D721Med (cell line): ENCODE measurements around the gene LINGO4.
A peak's percentile ranks its signal among the peaks of the same experiment; 100 is the strongest.
"Not testable (repeated sequence)": the region's sequence is repeated elsewhere in the genome, so short reads cannot be mapped to it uniquely, and the experiment has no call there.

ENCODE experiments used
- DNase-seq: peaks from one replicate; pipeline ENCODE4 v3.0.0; 2011; ENCODE audit warnings: low spot score; ENCODE audit not compliant: insufficient read length
- FAIRE-seq: peaks from 2 replicates; lab custom pipeline; 2011; peaks lifted over from hg19 to GRCh38; lab: Jason Lieb, UNC
- CTCF ChIP-seq: IDR thresholded peaks from 2 replicates; pipeline ENCODE4 v1.5.1; 2012; ENCODE audit warnings: mild to moderate bottlenecking, control low read depth; ENCODE audit not compliant: insufficient read depth; ENCODE audit errors: missing control alignments

Gene LINGO4

DNA sequence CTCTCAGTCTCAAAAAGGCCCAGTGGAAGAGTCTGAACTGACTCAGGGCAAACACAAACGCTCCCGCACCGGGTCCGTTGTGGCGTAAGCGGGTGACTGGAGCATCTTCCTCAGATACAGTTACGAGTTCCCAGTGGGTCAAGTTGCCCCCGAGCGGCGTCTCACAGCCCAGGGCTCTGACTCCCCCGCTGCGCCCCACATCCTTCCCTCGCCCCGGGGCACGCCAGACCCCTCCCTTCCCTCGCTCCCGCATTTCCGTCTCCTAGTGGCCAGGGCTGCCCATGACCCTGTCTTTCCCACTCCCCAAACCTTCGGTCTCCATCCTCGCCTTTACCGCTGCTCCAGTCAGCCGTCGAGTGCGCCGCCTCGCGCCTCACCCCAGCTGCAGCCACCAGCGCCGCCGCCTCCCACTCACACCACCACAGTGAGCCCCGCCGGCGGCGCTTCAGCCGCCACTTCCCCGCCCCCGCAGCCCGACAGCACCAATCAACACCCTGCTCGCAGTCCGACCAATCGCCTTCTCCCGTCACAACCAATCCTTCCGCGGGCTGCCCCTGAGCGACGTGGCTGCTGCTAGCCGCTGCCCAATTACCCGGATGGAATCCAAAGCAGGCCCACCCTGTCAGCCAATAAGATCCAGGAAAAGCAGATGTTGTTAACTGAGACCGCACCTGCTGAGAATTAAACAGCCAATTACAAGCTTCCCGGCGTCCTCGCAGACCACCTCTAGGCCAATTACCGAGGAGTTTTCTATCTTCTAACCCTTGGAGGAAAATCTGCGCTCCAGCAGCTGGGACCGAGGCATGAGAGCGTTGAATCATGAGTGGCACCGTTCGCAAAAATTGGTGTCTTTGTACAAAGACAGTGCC lies 14.9 kb downstream of the LINGO4 start, which contains the start of gene TDRKH:
Gene TDRKH, minus strand, starts transcription at position 430 of the 869 bp plus-strand sequence. CDS start 7,478 bp downstream, outside the sequence.
- DNase-seq (peak; percentile 98), FAIRE-seq (peak; percentile 95)
- TF ChIP-seq CTCF: peak; percentile 24

DNA sequence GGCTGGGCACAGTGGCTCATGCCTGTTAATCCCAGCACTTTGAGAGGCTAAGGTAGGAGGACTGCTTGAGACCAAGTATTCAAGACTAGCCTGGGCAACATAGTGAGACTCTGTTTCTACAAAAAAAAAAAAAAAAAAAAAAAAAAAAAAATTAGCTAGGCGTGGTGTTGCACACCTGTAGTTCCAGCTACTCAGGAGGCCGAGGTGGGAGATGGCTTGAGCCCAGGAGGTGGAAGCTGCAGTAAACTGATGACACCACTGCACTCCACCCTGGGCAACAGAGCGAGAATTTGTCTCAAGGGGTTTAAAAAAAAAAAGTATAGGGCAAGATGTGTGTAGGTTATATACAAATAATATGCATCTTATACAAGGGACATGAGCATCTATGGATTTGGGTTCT lies 17.5 kb downstream of the LINGO4 start:
- TF ChIP-seq CTCF: no peak
- FAIRE-seq (no peak), DNase-seq (no peak)

GRCh38 chr1:151783796-151784195 lies 21.4 kb downstream of the LINGO4 start:
- no peak for FAIRE-seq
- no peak for TF ChIP-seq CTCF

GRCh38 chr1:151782741-151783140 lies 22.5 kb downstream of the LINGO4 start:
- TF ChIP-seq CTCF: no peak
- DNase-seq: no peak
- no peak for FAIRE-seq

More at GRCh38 chr1:151783796-151784195, 21.4 kb downstream of the LINGO4 start:
- no peak for DNase-seq

DNA sequence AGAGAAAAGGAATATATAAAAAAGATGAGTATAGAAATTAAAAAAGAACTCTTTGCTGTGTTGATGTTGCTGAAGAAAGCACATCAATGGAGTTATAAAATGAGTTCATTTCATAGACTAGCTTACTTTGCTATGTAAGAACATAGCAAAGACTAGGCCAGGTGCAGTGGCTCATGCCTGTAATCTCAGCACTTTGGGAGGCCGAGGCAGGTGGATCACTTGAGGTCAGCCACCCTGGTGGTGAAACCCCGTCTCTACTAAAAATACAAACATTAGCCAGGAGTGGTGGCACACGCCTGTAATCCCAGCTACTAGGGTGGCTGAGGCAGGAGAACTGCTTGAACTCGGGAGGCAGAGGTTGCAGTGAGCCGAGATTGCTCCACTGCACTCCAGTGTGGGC lies 23.2 kb downstream of the LINGO4 start:
- not testable (repeated sequence) for FAIRE-seq, DNase-seq

GRCh38 chr1:151780736-151781135 lies 24.5 kb downstream of the LINGO4 start:
- FAIRE-seq, DNase-seq: not testable (repeated sequence)

- DNase-seq: no peak
- FAIRE-seq: no peak
- no peak for TF ChIP-seq CTCF
These were observed 25.4 kb downstream of the LINGO4 start for GRCh38 chr1:151779852-151780251.

DNA sequence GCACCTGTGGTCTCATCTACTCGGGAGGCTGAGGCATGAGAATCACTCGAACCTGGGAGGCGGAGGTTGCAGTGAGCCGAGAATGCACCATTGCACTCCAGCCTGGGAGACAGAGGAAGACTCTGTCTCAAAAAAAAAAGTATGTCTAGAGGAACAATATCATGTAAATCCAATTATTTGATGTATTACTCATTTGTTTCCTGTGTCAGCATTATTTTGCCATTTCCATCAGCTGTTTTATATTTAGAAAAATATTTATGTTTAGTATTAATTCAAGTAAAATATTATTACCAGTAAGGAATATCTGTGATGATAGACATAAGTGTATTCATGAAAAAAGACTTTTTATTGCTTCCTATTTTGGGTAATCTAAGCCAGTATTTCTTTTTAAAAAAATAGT lies 27.9 kb downstream of the LINGO4 start:
- no peak for TF ChIP-seq CTCF
- DNase-seq: no peak
- FAIRE-seq: no peak
